Esophagus squamous epithelium (tissue), 4 donors: Measurements from ENCODE around the gene PAM.

Experiments used
- CTCF ChIP-seq, 6 experiments: fragments of 450-650 bp in 4 of 6; fragments of 200-600 bp in 2 of 6; sonication (generic) in 2 of 6; IDR thresholded peaks; one replicate each; pipeline ENCODE4 v1.5.1; 2016 to 2019; ENCODE audit warnings: antibody characterized with exemption in 6 of 6, mild to moderate bottlenecking in 4 of 6, moderate library complexity in 4 of 6
- POLR2A ChIP-seq, 4 donors: fragments of 450-650 bp; IDR thresholded peaks; one replicate each; pipeline ENCODE4 v1.6.1; 2017; ENCODE audit warnings: antibody characterized with exemption in 4 of 4, mild to moderate bottlenecking in 4 of 4, moderate library complexity in 3 of 4

GRCh38 chr5:102988459-102988858, 233.4 kb downstream of the PAM start:
- no peak for TF ChIP-seq CTCF (IDR thresholded peaks at IDR 0.05)
- no peak for TF ChIP-seq POLR2A (IDR thresholded peaks at IDR 0.05)
